Body of pancreas (tissue), 4 donors: Measurements from ENCODE around the gene CREB5. TPM values are rescaled to one million over a fixed set of nuclear protein-coding genes. Genes with fewer than 3 reads are reported as not detected.

Experiments
- ATAC-seq: fragments of 150-250 bp; one replicate; pipeline ENCODE4 v1.9.1; 2016
- DNase-seq, 4 donors: peaks; one replicate each; pipeline ENCODE4 v3.0.0-alpha.2; 2019
- H3K27ac ChIP-seq, 4 donors: fragments of 200-600 bp; sonication (generic); 1 replicate in 3 of 4; 2 replicates in 1 of 4; pipeline versions ENCODE4 v1.5.1 to v1.6.1; 2016 to 2019; ENCODE audit warnings: mild to moderate bottlenecking in 1 of 4, mixed read lengths in 1 of 4, moderate library complexity in 1 of 4
- H3K27me3 ChIP-seq, 2 donors: fragments of 200-600 bp; sonication (generic); one replicate each; pipeline ENCODE4 v1.6.0; 2016; ENCODE audit warnings: mild to moderate bottlenecking in 1 of 2
- H3K36me3 ChIP-seq, 2 donors: fragments of 200-600 bp; sonication (generic); replicated peaks in 1 of 2; 2 replicates each; pipeline ENCODE4 v1.5.1; 2016; ENCODE audit warnings: low read depth in 2 of 2; ENCODE audit not compliant: insufficient read depth in 1 of 2
- H3K4me1 ChIP-seq: fragments of 200-600 bp; sonication (generic); one replicate; pipeline ENCODE4 v1.6.0; 2016
- H3K4me3 ChIP-seq, 2 donors: fragments of 200-600 bp; sonication (generic); 1 replicate in 1 of 2; 2 replicates in 1 of 2; pipeline ENCODE4 v1.5.1; 2016 to 2019
- H3K9me3 ChIP-seq, 3 donors: fragments of 200-600 bp; sonication (generic); 1 replicate in 2 of 3; 2 replicates in 1 of 3; pipeline ENCODE4 v1.5.1; 2016
- CTCF ChIP-seq, 7 experiments: fragments of 450-650 bp in 4 of 7; fragments of 200-600 bp in 3 of 7; sonication (generic) in 3 of 7; IDR thresholded peaks; one replicate each; pipeline ENCODE4 v1.5.1; 2016 to 2019; ENCODE audit warnings: antibody characterized with exemption in 7 of 7
- POLR2A ChIP-seq, 3 donors: fragments of 450-650 bp; IDR thresholded peaks; one replicate each; pipeline ENCODE4 v1.6.1; 2016; ENCODE audit warnings: antibody characterized with exemption in 3 of 3, mild to moderate bottlenecking in 2 of 3
- WGBS, 2 donors: methylation state at CpG; one replicate each; pipeline ENCODE4 v1.1.5; 2017; 5-methylcytosine and 5-hydroxymethylcytosine counted together
- intact Hi-C: fragments of 100-400 bp; cut with DNase I; formaldehyde crosslinking; loops from one replicate; pipeline ENCODE4 v1.15.1; 2023
- total RNA-seq, 2 donors: library from RNA; depleted of rRNA; stranded (reverse); fragments of >200 nt; gene quantifications; one replicate each; pipeline ENCODE4 v1.1.0, GENCODE V29; 2016

CREB5 gene
- total RNA-seq, 2 donors from 2014 or later: 10.4 to 25.7 TPM

- no peaks in the 10 kb centered on the region for H3K27me3 ChIP-seq
- no peak for DNase-seq
- no peaks in the 10 kb centered on the region for H3K9me3 ChIP-seq
- intact Hi-C loops: no loop called here
- peaks cover 4% of the 10 kb centered on the region for H3K4me1 ChIP-seq
- H3K27ac ChIP-seq: no peak overlapping the region
- no peak for ATAC-seq
- no peak overlapping the region for H3K4me3 ChIP-seq
- TF ChIP-seq POLR2A (IDR thresholded peaks at IDR 0.05) (no peak), CTCF (IDR thresholded peaks at IDR 0.05) (no peak)
- 79 to 81% methylated on average over 11 of the region's 11 CpGs for WGBS, 2 donors
- H3K36me3 ChIP-seq: no peaks in the 10 kb centered on the region
Measured at GRCh38 chr7:28490831-28491230, 78.5 kb downstream of the CREB5 start.

- TF ChIP-seq CTCF (IDR thresholded peaks at IDR 0.05) (no peak), POLR2A (IDR thresholded peaks at IDR 0.05) (no peak)
- no peaks in the 10 kb centered on the region for H3K4me1 ChIP-seq
- DNase-seq (no peak), ATAC-seq (no peak)
- no peak overlapping the region for H3K27ac ChIP-seq
- no peaks in the 10 kb centered on the region for H3K9me3 ChIP-seq
- H3K4me3 ChIP-seq: no peak overlapping the region
- H3K36me3 ChIP-seq: no peaks in the 10 kb centered on the region
- intact Hi-C loops: no loop called here
- H3K27me3 ChIP-seq: no peaks in the 10 kb centered on the region
Measured at GRCh38 chr7:28493477-28493876, 81.2 kb downstream of the CREB5 start.

GRCh38 chr7:28497009-28497408 is 84.7 kb downstream of the CREB5 start:
- no peaks in the 10 kb centered on the region for H3K36me3 ChIP-seq
- 60 to 66% methylated on average over 2 of the region's 2 CpGs for WGBS, 2 donors
- intact Hi-C loops: no loop called here
- ATAC-seq (no peak), DNase-seq (no peak)
- H3K27ac ChIP-seq: no peak overlapping the region
- no peak overlapping the region for H3K4me3 ChIP-seq
- no peaks in the 10 kb centered on the region for H3K9me3 ChIP-seq
- no peaks in the 10 kb centered on the region for H3K27me3 ChIP-seq
- no peak for TF ChIP-seq CTCF (IDR thresholded peaks at IDR 0.05)
- TF ChIP-seq POLR2A (IDR thresholded peaks at IDR 0.05): no peak
- no peaks in the 10 kb centered on the region for H3K4me1 ChIP-seq

- 76 to 81% methylated on average over 4 of the region's 4 CpGs for WGBS, 2 donors
- intact Hi-C loops: no loop called here
- Histone ChIP-seq H3K36me3 (no peaks in the 10 kb centered on the region), H3K4me1 (no peaks in the 10 kb centered on the region), H3K27ac (no peak overlapping the region), H3K27me3 (no peaks in the 10 kb centered on the region), H3K4me3 (no peak overlapping the region), H3K9me3 (no peaks in the 10 kb centered on the region)
- no peak for TF ChIP-seq POLR2A (IDR thresholded peaks at IDR 0.05)
- no peak for TF ChIP-seq CTCF (IDR thresholded peaks at IDR 0.05)
- no peak for DNase-seq
- ATAC-seq: no peak
Measured at GRCh38 chr7:28498636-28499035, 86.3 kb downstream of the CREB5 start.

- Histone ChIP-seq H3K27ac (no peak overlapping the region), H3K4me1 (no peaks in the 10 kb centered on the region), H3K9me3 (no peaks in the 10 kb centered on the region), H3K4me3 (no peak overlapping the region), H3K36me3 (no peaks in the 10 kb centered on the region), H3K27me3 (no peaks in the 10 kb centered on the region)
- intact Hi-C loops: no loop called here
- no peak for DNase-seq
- TF ChIP-seq POLR2A (IDR thresholded peaks at IDR 0.05): no peak
- TF ChIP-seq CTCF (IDR thresholded peaks at IDR 0.05): no peak
- no peak for ATAC-seq
- WGBS, 2 donors: 49 to 86% methylated on average over 5 of the region's 5 CpGs
Measured at GRCh38 chr7:28500138-28500537, 87.8 kb downstream of the CREB5 start.
